Spleen (tissue), 7 donors: ENCODE results near the gene CDC42EP1.

Source experiments
- POLR2AphosphoS5 ChIP-seq, 3 donors: sonication (generic); formaldehyde crosslinking; IDR thresholded peaks; one replicate each; pipeline ENCODE4 v1.5.1; 2017; ENCODE audit warnings: antibody characterized with exemption in 3 of 3
- TF ChIP-seq, protein P1 (sequence below), 11 experiments: fragments of 200-600 bp in 7 of 11; fragments of 450-650 bp in 4 of 11; sonication (generic) in 4 of 11; IDR thresholded peaks in 8 of 11; conservative IDR thresholded peaks in 3 of 11; 1 replicate in 7 of 11; 2 replicates in 4 of 11; pipeline versions ENCODE4 v1.4.0 to v1.8.0; 2016 to 2021; ENCODE audit warnings: antibody characterized with exemption in 11 of 11, inconsistent platforms in 4 of 11, mild to moderate bottlenecking in 1 of 11
- donor health status: DM: no; HTN: no; CAD: no; lungs with moderate emphysema.
- donor health status: DM: no; HTN: no; CAD: no.
- donor health status: DM: no; HTN: no; CAD: no.

DNA sequence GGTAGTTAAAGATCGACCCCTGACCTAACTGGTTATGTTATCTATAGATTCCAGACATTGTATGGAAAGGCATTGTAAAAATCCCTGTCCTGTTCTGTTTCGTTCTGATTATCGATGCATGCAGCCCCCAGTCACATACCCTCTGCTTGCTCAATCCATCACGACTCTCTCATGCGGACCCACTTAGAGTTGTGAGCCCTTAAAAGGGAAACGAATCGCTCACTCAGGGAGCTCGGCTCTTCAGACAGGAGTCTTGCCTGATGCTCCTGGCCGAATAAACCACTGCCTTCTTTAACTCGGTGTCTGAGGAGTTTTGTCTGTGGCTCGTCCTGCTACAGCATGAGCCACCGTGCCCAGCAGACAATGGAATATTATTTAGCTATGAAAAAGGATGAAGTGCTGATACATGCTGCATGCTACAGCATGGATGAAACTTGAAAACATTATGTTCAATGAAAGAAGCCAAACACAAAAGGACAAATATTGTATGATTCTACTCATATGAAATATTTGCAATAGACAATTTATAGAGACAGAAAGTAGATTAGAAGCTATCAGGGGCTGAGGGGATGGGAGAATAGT is 31.6 kb downstream of the CDC42EP1 start:
- TF ChIP-seq, protein P1, sequence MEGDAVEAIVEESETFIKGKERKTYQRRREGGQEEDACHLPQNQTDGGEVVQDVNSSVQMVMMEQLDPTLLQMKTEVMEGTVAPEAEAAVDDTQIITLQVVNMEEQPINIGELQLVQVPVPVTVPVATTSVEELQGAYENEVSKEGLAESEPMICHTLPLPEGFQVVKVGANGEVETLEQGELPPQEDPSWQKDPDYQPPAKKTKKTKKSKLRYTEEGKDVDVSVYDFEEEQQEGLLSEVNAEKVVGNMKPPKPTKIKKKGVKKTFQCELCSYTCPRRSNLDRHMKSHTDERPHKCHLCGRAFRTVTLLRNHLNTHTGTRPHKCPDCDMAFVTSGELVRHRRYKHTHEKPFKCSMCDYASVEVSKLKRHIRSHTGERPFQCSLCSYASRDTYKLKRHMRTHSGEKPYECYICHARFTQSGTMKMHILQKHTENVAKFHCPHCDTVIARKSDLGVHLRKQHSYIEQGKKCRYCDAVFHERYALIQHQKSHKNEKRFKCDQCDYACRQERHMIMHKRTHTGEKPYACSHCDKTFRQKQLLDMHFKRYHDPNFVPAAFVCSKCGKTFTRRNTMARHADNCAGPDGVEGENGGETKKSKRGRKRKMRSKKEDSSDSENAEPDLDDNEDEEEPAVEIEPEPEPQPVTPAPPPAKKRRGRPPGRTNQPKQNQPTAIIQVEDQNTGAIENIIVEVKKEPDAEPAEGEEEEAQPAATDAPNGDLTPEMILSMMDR (IDR thresholded peaks at IDR 0.05 in 8 of 11, conservative IDR thresholded peaks at IDR 0.05 in 3 of 11), result no peak
- TF ChIP-seq POLR2AphosphoS5 (IDR thresholded peaks at IDR 0.05), result no peak
